Measurements from ENCODE around the gene NTN5.

DNA sequence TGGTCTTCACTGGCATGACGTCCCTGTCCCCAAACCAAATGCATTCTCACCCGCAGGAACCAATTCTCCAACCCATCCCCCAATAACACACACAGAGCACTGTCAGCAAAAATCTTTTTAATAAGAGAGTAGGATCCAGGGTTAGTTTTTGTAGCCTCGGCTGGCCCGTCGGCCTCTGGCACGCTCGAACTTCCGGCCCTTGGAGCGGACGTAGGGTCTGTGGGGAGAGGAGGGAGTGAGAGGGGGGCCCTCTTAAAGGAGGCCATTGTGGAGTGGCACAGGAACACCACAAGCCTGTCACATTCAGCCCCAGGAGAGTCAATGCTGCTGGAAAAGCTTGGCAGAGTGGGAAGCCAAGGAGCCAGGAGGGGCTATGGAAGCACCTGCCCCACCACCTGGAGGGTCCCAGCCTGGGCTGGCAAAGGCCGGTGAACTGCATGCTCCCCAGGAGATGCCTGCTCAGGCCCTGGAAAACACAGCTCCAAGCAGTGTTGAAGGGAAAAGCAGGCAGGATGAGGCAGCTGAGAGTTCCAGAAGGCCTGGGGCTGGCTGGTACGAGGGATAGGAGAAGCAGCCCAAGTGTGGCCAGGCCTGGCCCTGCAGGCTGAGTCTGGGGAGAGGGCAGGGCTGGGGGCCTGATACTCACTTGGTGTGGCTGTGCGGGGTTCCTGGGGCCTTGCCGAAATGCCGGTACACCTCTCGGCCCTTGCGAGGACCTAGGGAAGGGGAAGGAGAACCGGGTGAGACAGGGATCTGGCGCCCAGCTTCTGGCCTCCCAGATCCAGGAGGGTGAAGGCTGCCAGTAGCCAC is 57.4 kb downstream of the NTN5 start:
- TF ChIP-seq ZNF274 (IDR thresholded peaks at IDR 0.05; ENCODE audit: low read depth, low read length) (no peak), SUZ12 (IDR thresholded peaks at IDR 0.05; ENCODE audit: extremely low read depth, insufficient read depth, insufficient read length) (no peak), YY1 (IDR thresholded peaks at IDR 0.05; ENCODE audit: insufficient read depth, insufficient read length) (no peak)

Data from NT2/D1 (cell line).